Stimulated activated CD4-positive, alpha-beta T cell treated with anti-CD3 and anti-CD28 coated beads, Interleukin-15, amount 100 ng/mL, for 24 hours (primary cell): ENCODE results near the gene RANGAP1.
"Not testable (repeated sequence)": the region's sequence is repeated elsewhere in the genome, so short reads cannot be mapped to it uniquely, and the experiment has no call there.

ENCODE experiments used
- DNase-seq: peaks from one replicate; pipeline ENCODE4 v3.0.0-alpha.2; 2020

Gene RANGAP1

GRCh38 chr22:41300661-41301060, 14.7 kb upstream of the RANGAP1 start:
- no peak for DNase-seq

GRCh38 chr22:41296826-41297667, 11.1 kb upstream of the RANGAP1 start:
- no peak for DNase-seq

DNA sequence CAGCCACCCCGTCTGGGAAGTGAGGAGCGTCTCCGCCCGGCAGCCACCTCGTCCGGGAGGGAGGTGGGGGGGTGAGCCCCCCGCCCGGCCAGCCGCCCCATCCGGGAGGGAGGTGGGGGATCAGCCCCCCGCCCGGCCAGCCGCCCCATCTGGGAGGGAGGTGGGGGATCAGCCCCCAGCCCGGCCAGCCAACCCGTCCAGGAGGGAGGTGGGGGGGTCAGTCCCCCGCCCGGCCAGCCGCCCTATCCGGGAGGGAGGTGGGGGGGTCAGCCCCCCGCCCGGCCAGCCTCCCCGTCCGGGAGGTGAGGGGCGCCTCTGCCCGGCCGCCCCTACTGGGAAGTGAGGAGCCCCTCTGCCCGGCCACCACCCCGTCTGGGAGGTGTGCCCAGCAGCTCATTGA, 8.8 kb upstream of the RANGAP1 start:
- DNase-seq = not testable (repeated sequence)

DNA sequence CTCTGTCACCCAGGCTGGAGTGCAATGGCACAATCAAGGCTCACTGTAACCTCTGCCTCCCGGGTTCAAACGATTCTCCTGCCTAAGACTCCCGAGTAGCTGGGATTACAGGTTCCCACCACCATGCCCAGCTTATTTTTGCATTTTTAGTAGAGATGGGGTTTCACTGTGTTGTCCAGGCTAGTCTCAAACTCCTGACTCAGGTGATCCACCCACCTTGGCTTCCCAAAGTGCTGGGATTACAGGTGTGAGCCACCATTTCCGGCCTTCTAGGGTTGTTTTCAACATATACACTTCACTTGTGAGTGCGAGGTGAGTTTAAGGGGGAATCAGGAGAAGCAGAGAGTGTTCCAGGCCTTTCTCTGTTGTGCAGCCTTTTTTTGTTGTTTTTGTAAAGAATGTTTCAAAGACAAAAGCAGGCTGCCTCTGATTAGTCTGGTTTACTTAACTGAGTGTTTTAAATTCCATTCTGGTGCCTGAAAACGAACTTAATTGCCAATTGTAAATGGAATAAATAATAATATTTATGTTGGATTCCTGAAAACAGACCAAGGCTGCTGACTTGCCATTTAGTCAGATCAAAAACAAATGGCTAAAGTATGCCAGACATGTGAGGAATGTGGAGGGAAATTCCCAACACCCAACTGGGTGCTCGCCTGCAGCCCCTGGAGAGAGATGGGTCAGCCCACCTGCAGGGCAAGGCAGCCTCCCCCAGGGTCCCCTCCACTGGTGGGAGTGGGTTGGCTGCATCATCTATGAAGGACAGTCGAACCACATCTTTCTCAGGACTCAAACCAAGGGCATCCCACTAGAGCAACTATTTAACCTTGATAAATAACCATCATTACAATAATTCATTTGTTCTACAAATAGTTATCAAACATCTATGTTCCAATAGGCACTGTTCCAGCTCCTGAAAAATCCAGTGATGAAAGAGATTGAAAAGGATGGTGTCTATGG, 4.6 kb upstream of the RANGAP1 start:
- no peak for DNase-seq

DNA sequence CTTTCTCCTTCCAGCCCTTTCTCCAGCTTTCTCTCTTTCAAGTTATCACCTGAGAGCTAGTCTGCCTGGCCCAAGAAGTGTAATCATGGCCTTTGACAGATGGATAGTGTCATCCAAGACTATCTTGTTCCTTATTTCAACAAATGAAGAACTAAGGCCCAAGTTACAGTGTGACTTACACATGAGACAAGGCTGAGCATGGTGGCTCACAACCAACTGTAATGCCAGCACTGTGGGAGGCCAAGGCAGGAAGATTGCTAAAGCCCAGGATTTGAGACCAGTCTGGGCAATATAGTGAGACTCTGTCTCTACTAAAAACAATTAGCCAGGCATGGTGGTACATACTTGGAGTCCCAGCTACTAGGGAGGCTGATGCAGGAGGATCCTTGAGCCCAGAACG, 3.7 kb upstream of the RANGAP1 start:
- DNase-seq = no peak

GRCh38 chr22:41288245-41288946, 2.4 kb upstream of the RANGAP1 start:
- no peak for DNase-seq

DNA sequence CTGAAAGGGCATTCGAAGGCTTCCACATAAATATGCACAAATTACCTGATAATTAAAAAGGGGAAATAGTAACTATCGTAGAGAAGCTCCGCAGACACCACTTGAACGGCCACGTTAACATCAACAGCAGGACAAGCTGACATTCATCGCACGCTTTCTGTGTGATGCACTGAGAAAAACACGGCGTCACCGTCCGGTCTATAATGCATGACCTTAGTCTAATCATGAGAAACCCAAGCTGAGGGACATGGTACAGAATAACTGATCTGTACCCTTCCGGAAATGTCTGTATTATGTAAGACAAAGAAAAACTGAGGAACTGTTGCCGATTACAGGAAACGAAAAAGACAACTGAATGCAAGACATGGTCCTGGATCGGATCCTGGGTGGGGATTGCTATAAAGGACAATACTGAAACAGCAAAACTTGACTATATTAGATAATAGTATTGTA, 678 bp upstream of the RANGAP1 start:
- peak; percentile 57 for DNase-seq

- peak; percentile 94 for DNase-seq
Observed at GRCh38 chr22:41285441-41285819, 557 bp downstream of the RANGAP1 start.

- DNase-seq = no peak
Observed at GRCh38 chr22:41284465-41284864, 1.5 kb downstream of the RANGAP1 start.

DNA sequence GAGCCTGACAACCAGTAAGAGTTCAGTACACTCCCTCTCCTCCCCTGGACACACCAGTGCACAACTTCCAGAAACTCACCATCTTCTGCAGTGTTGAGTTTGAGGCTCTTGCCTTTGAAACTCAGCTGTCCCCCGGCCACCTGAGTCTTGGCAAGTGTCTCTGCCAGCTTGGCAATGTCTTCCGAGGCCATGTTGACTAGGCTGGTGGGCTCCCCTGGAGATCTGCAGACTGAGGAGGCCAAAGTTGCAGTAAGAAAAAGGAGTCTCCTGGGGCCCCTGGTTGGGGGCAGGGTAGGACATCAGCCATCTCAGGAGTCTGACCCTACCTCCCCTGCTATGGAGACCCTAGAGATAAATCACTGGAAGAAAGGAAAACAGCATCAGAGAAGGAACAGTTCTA, 5.1 kb downstream of the RANGAP1 start:
- no peak for DNase-seq

DNA sequence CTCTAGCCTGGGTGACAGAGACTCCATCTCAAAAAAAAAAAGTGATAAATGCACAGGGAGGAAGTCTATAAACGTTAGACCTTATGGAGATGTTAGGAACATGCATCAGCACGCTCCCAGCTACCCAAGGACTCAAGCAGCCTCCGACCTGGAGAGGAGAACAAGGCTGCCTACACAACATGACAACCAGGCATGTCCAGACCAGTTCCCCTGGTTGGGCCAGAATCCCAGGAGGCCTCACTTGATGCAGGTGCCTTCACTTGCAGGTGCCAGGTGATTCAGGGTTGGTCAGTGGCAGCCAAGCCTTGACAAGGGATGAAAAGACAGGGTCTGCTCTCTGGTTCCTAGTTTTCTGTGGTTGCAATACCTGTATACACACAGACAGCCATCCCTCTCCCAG, 5.9 kb downstream of the RANGAP1 start:
- no peak for DNase-seq

DNA sequence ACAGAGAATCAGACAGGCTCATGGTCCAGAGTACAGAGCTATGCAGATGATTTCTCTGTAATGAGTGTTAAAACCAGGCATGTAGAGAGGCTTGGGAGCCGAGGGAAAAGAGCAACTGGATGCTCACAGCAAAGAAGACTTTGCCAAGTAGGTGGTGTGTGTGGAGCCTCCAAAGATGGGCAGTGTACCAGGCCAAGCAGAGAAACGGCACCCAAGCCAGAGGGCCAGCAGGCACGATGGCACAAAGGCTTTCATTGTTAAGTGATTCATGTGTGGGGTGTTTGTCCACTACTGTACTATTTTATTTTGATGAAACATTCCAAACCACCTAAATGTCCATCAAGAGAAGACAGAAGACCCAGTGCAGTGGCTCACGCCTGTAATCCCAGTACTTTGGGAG, 11.1 kb downstream of the RANGAP1 start:
- no peak for DNase-seq

- DNase-seq = no peak
Observed at GRCh38 chr22:41273128-41273527, 12.9 kb downstream of the RANGAP1 start.

GRCh38 chr22:41271787-41272186, 14.2 kb downstream of the RANGAP1 start:
- no peak for DNase-seq

- DNase-seq = no peak
Observed at GRCh38 chr22:41267958-41268357, 18.0 kb downstream of the RANGAP1 start.

DNA sequence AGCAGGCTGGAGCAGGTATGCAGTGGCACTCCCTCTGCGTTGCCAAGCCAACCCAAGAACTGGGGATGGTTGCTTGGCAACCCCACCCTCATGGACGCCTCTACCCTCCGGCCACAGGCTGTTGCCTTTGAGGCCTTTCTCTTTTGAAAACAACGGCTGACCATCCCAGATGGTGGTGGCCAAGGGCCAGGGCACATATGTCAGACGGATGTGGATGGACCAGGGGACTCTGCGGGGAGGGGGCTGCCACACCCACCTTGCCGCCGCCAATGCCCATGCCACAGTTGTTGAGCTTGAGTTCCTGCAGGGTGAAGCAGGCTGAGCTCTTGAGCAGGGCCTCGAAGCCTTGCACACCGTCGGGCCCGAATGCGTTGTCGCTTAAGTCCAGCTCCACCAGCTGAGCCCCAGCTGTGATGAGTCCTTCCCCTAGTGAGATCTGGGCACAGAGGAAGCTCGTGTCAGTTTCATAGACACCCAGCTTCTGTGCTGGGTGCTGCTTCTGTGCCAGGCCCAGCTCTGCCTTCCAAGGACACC, 21.5 kb downstream of the RANGAP1 start:
- no peak for DNase-seq

GRCh38 chr22:41263704-41264103, 22.3 kb downstream of the RANGAP1 start:
- no peak for DNase-seq

- DNase-seq = no peak
Observed at GRCh38 chr22:41262250-41262765, 23.7 kb downstream of the RANGAP1 start.

DNA sequence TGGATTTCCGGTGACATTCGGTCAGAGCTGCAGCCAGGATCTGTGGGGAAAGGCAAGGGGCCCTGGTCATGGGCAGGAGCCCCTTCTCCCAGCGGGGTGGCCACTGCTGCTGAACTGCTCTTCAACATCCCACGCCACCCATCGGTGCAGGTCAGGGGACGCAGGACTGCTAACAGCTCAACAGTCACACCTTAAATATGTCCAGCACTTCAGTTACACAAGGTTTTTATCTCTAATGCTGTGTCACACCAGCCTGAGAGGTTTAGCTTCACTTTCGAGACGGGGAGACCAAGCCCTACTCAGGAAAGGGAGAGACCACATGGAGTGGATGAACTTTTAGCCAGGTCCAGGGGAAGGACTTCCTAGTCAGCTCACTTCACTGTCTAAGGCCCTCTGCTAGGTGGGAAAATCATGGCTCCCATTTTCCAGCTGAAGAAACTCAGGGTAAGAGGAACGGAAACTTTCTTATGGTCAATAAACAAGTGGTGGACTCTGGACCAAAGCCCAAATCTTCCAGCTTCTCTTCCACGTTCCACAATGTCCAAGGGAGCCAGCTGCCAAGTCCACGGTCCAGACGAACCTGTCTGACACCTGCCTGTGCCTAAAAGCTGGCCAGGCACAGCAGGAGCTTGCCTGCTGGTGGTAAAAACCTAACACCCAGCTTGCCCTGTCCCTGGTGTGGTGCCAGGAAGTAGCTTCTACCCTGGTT, 24.3 kb downstream of the RANGAP1 start:
- no peak for DNase-seq

DNA sequence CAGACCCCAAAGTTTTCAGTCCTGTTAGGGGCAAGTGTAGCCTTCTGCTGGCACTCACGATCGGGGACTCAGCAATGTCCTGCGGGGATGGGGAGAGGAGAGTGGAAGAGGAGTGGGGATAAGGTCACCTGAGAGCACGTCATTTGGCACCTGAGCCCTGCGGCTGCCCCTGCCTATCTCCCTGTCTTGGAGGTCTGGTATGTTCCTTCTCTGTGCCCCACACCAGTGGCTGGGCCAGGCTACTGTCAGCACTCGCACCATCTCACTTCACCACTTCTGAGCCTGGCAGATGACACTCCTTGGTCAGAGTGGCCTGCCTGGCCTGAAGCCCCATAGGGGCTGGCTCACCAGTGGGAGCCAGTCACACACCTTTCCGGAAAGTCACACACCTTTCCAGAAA, 25.1 kb downstream of the RANGAP1 start:
- no peak for DNase-seq

DNA sequence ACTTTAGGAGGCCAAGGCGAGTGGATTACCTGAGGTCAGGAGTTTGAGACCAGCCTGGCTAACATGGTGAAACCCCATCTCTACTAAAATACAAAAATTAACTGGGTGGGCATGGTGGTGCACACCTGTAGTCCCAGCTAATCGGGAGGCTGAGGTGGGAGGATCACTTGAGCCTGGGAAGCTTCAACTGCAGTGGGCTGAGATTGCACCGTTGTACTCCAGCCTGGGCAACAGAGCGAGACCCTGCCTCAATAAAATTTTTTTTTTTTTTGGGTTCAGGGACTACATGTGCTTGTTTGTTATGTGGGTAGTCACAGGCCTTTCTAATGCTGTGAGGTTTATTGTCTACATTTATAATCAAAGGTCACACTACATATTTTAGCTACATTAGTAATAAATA, 26.2 kb downstream of the RANGAP1 start:
- DNase-seq = not testable (repeated sequence)

GRCh38 chr22:41257696-41258095, 28.3 kb downstream of the RANGAP1 start:
- DNase-seq = no peak
